ENCODE results near the gene GTF2F2. TPM values are rescaled to one million over a fixed set of nuclear protein-coding genes. Genes with fewer than 3 reads are reported as not detected.
"Not testable (repeated sequence)": the region's sequence is repeated elsewhere in the genome, so short reads cannot be mapped to it uniquely, and the experiment has no call there.

GTF2F2 gene
- total RNA-seq, 4 donors from 2014 or later: 9.4 to 23.3 (median 19.6) TPM

DNA sequence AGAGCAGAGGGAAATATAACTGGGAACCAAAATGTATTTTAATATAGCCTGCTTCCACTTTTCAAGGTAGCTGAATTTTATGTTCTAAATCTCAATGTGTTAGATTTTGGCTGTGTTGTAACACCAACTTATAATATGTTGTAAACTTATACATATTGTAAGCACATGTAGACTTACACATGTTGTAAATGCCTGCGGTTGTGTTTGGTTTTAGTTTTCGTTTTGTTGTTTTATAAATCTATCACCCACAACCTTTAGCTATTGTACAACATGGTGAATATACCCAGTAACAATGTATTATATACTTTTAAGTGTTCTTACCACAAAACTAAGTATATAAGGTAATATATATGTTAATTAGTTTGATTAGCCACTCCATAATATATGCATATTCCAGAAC lies 65.0 kb downstream of the GTF2F2 start:
- no peaks in the 10 kb centered on the region for H3K27me3 ChIP-seq
- TF ChIP-seq, protein P1, sequence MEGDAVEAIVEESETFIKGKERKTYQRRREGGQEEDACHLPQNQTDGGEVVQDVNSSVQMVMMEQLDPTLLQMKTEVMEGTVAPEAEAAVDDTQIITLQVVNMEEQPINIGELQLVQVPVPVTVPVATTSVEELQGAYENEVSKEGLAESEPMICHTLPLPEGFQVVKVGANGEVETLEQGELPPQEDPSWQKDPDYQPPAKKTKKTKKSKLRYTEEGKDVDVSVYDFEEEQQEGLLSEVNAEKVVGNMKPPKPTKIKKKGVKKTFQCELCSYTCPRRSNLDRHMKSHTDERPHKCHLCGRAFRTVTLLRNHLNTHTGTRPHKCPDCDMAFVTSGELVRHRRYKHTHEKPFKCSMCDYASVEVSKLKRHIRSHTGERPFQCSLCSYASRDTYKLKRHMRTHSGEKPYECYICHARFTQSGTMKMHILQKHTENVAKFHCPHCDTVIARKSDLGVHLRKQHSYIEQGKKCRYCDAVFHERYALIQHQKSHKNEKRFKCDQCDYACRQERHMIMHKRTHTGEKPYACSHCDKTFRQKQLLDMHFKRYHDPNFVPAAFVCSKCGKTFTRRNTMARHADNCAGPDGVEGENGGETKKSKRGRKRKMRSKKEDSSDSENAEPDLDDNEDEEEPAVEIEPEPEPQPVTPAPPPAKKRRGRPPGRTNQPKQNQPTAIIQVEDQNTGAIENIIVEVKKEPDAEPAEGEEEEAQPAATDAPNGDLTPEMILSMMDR (IDR thresholded peaks at IDR 0.05): no peak
- no peak for TF ChIP-seq POLR2A (IDR thresholded peaks at IDR 0.05)
- no peaks in the 10 kb centered on the region for H3K4me1 ChIP-seq
- no peak overlapping the region for H3K27ac ChIP-seq
- WGBS, 2 donors: 84 to 94% methylated on average over 2 of the region's 2 CpGs
- intact Hi-C loops (cut with DNase I): no loop called here
- no peak overlapping the region for H3K4me3 ChIP-seq
- H3K36me3 ChIP-seq: peaks cover 0 to 14% (median 0%) of the 10 kb centered on the region in 3 donors
- H3K9me3 ChIP-seq: no peaks in the 10 kb centered on the region
- DNase-seq: no peak

DNA sequence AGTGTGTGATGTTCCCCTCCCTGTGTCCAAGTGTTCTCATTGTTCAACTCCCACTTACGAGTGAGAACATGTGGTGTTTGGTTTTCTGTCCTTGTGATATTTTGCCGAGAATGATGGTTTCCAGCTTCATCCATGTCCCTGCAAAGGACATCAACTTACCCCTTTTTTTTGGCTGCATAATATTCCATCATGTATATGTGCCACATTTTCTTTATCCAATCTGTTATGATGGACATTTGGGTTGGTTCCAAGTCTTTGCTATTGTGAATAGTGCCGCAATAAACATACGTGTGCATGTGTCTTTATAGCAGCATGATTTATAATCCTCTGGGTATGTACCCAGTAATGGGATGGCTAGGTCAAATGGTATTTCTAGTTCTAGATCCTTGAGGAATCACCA lies 68.8 kb downstream of the GTF2F2 start:
- DNase-seq; H3K36me3 ChIP-seq; H3K9me3 ChIP-seq; H3K4me1 ChIP-seq; H3K27me3 ChIP-seq; H3K4me3 ChIP-seq; H3K27ac ChIP-seq; intact Hi-C loops (cut with DNase I): not testable (repeated sequence)
- 92 to 100% methylated on average over 4 of the region's 4 CpGs for WGBS, 2 donors

DNA sequence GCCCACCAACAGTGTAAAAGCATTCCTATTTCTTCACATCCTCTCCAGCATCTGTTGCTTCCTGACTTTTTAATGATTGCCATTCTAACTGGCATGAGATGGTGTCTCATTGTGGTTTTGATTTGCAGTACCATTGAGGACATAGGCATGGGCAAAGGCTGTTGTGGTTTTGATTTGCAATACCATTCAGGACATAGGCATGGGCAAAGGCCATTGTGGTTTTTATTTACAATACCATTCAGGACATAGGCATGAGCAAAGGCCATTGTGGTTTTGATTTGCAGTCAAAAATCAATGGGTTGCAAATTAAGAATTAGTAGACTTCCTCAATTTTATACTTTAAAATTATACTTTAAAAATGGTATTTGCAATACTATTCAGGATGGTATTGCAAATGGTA lies 69.2 kb downstream of the GTF2F2 start:
- H3K36me3 ChIP-seq; H3K9me3 ChIP-seq; H3K4me1 ChIP-seq; H3K4me3 ChIP-seq; H3K27ac ChIP-seq; DNase-seq; intact Hi-C loops (cut with DNase I); H3K27me3 ChIP-seq: not testable (repeated sequence)

DNA sequence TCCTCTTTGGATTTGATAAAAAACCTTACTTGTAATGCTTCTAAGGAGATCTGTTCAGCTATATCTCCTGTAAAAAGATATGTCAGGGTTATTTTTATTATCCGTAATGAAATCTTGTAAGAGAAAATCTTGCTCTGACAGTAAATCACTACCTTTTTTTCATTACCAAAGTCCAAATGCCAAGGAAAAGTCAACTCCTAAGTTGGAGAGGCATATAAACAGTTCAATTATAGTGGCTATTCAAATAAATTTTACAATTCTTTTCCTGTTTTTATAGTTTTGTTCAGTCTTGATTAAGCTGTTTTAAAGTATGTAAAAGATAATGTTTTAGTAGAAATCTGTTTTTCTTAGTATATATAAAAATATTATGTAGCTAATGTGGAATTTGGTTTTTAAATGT lies 71.6 kb downstream of the GTF2F2 start:
- WGBS, 2 donors: 33 to 76% methylated on average over 1 of the region's 1 CpG
- H3K27ac ChIP-seq: no peak overlapping the region
- TF ChIP-seq, protein P1 (IDR thresholded peaks at IDR 0.05): no peak
- no peak for TF ChIP-seq POLR2A (IDR thresholded peaks at IDR 0.05)
- H3K27me3 ChIP-seq: no peaks in the 10 kb centered on the region
- H3K9me3 ChIP-seq: no peaks in the 10 kb centered on the region
- intact Hi-C loops (cut with DNase I): no loop called here
- DNase-seq: no peak
- H3K4me3 ChIP-seq: no peak overlapping the region
- H3K4me1 ChIP-seq: peaks cover 0 to 4% (median 0%) of the 10 kb centered on the region in 3 donors
- H3K36me3 ChIP-seq: no peaks in the 10 kb centered on the region

DNA sequence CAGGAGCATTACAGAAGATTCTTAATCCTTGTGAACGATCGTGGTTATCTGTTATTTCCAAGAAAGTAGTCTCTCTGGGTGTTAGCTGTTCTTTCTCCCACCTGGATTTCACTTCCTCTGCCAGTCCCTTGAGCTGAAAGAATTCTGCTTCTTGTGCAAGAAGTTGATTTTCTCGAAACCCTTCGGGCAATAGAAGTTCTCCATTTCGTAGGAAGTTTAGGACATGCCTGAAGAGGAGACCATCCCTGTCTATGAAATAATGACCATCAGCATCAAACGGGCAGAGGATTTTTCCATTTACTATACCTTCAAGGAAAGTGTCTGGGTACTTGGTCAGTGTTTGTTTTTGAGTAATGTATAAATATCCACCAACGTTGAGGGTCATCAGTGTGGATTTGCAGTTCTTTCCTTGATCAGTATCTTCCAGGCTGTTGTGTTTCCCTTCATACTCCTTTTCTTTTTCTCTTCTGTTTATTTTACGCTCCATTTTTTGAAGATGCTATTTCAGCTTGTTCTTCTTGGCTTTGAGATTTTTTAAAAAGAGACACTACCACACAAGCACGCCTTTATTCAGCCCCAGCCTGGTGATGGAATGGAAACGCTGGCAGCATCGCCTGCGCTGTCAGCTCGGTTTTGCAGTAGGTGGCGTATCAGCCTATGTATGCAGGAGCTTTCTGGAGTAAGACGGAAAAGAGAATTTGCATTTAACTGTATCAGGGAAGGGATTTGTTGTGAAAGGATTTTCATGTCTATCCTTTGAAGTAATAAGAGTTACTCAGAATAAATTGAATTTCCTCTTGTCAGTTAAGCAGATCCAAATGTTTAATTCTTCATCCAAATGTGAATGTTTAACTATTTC lies 74.0 kb downstream of the GTF2F2 start:
- Histone ChIP-seq H3K27ac (no peak overlapping the region), H3K4me3 (no peak overlapping the region), H3K9me3 (no peaks in the 10 kb centered on the region), H3K36me3 (no peaks in the 10 kb centered on the region), H3K27me3 (no peaks in the 10 kb centered on the region), H3K4me1 (peaks cover 0 to 6% (median 0%) of the 10 kb centered on the region in 3 donors)
- 75 to 84% methylated on average over 15 of the region's 15 CpGs for WGBS, 2 donors
- TF ChIP-seq POLR2A (IDR thresholded peaks at IDR 0.05): no peak
- TF ChIP-seq, protein P1 (IDR thresholded peaks at IDR 0.05): peak in 2 of 6 experiments; percentile 8 to 10
- DNase-seq: no peak
- intact Hi-C loops (cut with DNase I): no loop called here

DNA sequence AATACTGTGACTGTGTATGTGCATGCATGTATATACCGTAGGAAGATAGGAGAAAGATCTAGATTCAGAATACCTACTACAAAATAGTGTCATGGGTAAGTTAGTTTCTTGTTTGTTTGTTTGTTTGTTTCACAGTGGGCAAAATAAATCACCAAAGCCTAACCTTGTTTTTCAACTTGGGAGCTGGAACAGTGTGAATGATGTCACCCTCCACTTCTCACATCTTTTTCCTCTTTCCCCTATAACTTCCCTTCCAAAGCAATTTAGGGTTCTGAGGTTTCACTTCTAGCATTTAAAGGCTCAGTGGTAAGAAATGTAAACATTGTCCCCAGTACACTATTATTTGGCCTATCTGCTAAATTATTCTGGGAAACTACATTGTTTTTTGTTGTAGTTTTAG lies 75.1 kb downstream of the GTF2F2 start:
- H3K4me3 ChIP-seq: no peak overlapping the region
- no peaks in the 10 kb centered on the region for H3K36me3 ChIP-seq
- intact Hi-C loops (cut with DNase I): no loop called here

More for the DNA sequence above, 75.1 kb downstream of the GTF2F2 start:
- DNase-seq: no peak
- TF ChIP-seq POLR2A (IDR thresholded peaks at IDR 0.05): no peak
- TF ChIP-seq, protein P1 (IDR thresholded peaks at IDR 0.05): no peak
- Histone ChIP-seq H3K27ac (no peak overlapping the region), H3K27me3 (no peaks in the 10 kb centered on the region), H3K4me1 (peaks cover 0 to 9% (median 0%) of the 10 kb centered on the region in 3 donors), H3K9me3 (no peaks in the 10 kb centered on the region)
- WGBS, 2 donors: 94 to 100% methylated on average over 1 of the region's 1 CpG
